Measurements from ENCODE around the gene PTCH2.
"Not testable (repeated sequence)": the region's sequence is repeated elsewhere in the genome, so short reads cannot be mapped to it uniquely, and the experiment has no call there.

Gene PTCH2

DNA sequence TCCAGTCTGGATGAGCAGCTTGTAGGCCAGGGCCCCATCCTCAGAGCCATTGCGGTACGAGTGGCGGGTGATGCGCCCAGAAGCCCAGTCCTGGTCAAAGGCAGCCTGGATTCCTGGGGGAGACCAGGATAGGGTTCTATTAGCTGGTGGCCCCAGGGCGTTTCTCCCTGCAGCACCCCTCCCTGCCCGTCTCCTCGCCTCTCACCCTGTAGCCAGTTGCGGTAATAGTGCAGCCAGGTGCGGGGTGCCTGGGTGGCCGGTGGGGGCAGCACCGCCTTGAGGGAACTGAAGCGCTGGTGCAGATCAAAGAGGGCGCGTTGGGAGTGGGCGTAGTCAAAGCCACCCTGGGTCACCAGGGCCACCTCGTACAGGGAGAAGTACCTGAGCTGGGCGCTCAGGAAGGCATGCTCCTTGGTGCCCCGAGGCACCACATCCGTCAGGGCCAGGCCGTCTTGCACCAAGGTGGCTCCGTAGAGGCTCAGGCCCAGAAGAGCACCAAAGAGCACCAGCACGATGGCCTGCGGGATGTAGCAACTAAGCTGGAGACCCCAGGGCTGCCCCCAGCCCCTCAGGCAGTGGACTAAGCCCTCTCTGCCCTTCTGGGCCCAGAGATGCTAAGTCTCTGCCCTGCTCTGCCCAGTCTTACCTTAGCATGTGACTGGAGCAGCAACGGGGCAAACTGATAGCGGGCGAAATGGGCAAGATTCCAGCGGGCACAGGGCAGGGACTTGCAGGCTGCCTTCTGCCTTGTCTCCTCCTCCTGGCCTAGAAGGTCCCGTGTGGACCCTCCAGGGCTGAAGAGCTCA lies 15.7 kb downstream of the PTCH2 start:
- TF ChIP-seq, protein P1, sequence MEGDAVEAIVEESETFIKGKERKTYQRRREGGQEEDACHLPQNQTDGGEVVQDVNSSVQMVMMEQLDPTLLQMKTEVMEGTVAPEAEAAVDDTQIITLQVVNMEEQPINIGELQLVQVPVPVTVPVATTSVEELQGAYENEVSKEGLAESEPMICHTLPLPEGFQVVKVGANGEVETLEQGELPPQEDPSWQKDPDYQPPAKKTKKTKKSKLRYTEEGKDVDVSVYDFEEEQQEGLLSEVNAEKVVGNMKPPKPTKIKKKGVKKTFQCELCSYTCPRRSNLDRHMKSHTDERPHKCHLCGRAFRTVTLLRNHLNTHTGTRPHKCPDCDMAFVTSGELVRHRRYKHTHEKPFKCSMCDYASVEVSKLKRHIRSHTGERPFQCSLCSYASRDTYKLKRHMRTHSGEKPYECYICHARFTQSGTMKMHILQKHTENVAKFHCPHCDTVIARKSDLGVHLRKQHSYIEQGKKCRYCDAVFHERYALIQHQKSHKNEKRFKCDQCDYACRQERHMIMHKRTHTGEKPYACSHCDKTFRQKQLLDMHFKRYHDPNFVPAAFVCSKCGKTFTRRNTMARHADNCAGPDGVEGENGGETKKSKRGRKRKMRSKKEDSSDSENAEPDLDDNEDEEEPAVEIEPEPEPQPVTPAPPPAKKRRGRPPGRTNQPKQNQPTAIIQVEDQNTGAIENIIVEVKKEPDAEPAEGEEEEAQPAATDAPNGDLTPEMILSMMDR (IDR thresholded peaks at IDR 0.05; ENCODE audit: low read depth, low read length), result no peak
- in situ Hi-C loops (cut with HindIII; ENCODE audit: low sequenced_read_pairs), result no loop called here
- H3K4me3 ChIP-seq (ENCODE audit: low read depth, low read length), result no peak overlapping the region

DNA sequence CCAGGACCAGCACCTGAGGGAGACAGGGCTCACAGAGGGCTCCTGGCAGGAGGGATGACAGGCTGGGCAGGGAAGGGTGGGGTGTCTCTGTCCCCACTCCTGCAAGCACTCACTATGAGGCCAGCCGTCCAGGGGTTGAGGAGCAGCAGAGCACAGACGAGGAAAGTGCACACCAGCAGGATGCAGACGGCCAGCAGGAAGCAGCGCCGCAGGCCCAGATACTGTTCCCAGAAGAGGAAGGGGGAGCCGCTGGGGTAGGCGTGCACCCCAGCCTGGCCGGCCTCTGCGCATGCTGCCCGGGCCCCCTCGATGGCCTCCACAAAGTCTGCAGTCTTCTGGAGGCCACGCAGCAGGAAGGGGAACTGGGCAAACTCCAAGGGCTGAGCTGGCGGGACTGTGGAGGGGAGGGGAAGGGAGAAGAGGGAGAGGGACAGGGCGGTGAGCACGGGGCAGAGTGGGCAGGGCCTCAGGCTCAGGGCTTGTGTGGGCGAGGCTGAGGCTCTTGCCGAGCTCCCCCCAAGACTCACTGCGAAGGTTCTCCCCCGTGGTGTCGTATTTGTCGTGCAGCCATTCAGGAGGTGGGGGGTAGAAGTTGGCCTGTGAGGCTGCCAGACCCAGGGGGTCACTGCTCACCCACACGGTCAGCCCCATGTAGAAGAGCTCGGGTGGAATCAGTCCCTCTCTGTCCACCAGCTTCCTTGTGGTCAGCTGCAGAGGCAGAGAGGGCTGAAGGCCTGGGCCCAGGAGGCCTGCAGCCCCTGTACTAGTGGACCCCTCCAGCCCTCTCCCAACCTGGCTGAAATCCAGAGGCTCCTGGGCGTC lies 16.5 kb downstream of the PTCH2 start:
- no peak overlapping the region for H3K4me3 ChIP-seq (ENCODE audit: low read depth, low read length)
- TF ChIP-seq, protein P1 (IDR thresholded peaks at IDR 0.05; ENCODE audit: low read depth, low read length), result no peak
- no peak for DNase-seq (ENCODE audit: low read depth, low spot score)
- in situ Hi-C loops (cut with HindIII; ENCODE audit: low sequenced_read_pairs), result no loop called here

More for the DNA sequence above, 15.7 kb downstream of the PTCH2 start:
- DNase-seq (ENCODE audit: low read depth, low spot score), result no peak

DNA sequence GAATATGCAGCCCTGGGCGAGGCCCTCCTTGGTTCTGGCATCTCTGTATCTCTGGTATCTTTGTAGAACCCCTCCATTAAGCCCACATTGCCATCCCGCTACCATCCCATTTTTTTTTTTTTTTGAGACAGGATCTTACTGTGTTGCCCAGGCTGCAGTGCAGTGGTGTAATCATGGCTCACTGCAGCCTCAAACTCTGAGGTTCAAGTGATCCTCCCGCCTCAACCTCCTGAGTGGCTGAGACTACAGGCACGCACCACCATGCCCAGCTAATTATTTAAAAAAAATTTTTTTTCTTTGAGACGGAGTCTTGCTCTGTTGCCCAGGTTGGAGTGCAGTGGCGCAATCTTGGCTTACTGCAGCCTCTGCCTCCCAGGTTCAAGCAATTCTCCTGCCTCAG lies 18.7 kb downstream of the PTCH2 start:
- DNase-seq (ENCODE audit: low read depth, low spot score); in situ Hi-C loops (cut with HindIII; ENCODE audit: low sequenced_read_pairs); H3K4me3 ChIP-seq (ENCODE audit: low read depth, low read length): not testable (repeated sequence)

DNA sequence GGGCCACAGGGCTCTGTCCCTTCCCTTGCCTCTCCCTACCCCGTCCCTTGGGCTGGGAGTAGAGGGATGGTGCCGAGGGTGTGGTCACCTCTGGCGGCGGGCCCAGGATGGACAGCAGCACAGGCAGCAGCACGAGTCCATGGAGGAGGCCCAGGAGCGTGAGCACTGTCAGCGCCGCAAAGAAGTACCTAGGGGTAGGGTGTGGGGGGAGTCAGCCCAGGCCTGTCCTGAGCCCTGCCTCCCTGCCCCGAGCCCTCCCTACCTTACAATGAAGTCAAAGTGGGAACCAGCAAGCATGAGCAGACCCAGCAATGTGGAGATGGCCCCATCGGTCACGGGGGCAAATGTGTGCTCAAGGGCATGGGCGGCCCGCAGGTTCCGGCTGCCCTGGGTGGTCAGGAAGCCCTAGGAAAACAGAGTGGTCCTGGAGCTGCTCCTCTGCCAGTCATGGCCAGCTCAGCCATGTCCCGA lies 20.0 kb downstream of the PTCH2 start:
- H3K4me3 ChIP-seq (ENCODE audit: low read depth, low read length), result no peak overlapping the region
- in situ Hi-C loops (cut with HindIII; ENCODE audit: low sequenced_read_pairs), result no loop called here
- TF ChIP-seq, protein P1 (IDR thresholded peaks at IDR 0.05; ENCODE audit: low read depth, low read length), result no peak
- no peak for DNase-seq (ENCODE audit: low read depth, low spot score)

DNA sequence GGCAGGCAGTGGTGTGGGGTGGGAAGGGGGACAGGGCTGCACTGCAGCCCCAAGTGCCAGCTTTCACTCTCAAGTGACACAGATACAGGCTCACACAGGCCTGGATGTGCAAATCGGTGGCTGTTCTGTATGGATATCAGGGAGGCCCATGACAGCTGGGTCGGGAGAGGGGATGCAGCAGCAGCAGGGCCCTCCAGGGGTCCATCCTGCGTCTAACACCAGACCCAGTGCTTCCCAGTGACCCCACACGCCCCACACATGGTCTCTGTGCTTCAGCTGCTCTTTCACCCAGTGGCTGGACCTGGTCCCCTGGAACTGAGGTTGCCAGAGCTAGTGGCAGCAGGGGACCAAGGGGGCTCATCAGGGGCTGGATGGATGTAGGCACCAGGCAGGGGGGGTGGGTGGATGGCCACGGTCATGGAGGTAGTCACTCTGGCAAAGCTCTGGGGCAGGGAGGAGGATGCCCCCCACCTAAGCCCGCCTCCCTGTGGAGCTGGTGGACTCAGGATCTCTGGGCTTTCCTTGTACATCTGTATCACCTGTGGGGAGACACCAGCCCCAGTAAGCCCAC lies 20.8 kb downstream of the PTCH2 start:
- TF ChIP-seq, protein P1 (IDR thresholded peaks at IDR 0.05; ENCODE audit: low read depth, low read length), result no peak
- DNase-seq (ENCODE audit: low read depth, low spot score), result no peak
- H3K4me3 ChIP-seq (ENCODE audit: low read depth, low read length), result no peak overlapping the region
- in situ Hi-C loops (cut with HindIII; ENCODE audit: low sequenced_read_pairs), result no loop called here

DNA sequence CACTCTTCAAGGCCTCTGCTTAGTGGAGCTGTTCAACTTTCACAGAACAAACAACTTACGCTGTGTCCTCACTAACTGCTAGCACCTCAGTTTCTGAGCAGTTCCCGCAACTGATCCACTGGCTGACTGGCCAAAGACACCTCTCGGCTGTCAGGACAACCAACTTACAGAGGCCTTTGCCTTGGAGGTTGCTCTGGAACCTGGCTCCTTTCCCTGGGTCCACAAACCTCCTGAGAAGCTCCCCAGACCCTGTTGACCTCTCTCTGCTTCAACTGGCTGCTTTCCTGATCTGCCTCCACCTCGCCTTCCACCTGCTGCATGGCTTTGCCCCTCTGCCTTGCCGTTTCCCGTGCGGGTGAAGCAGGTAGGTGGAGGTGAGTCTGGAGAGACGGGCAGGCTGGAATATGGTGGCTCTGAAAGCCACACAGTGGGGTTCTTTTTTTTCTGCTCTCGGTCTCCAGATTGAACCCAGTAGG lies 21.8 kb downstream of the PTCH2 start:
- TF ChIP-seq, protein P1 (IDR thresholded peaks at IDR 0.05; ENCODE audit: low read depth, low read length), result no peak
- no peak overlapping the region for H3K4me3 ChIP-seq (ENCODE audit: low read depth, low read length)
- DNase-seq (ENCODE audit: low read depth, low spot score), result no peak
- in situ Hi-C loops (cut with HindIII; ENCODE audit: low sequenced_read_pairs), result no loop called here
